ENCODE measurements around the gene C1QC.

Gene C1QC

GRCh38 chr1:22681556-22682276 is 38.3 kb downstream of the C1QC start:
- Histone ChIP-seq H3K4me1 (ENCODE audit: control insufficient read depth, insufficient read depth, low read length, unreplicated experiment) (no peaks in the 10 kb centered on the region), H3K27ac (ENCODE audit: low read depth, low read length) (no peak overlapping the region), H3K36me3 (ENCODE audit: insufficient read depth, low read length) (no peaks in the 10 kb centered on the region), H3K27me3 (ENCODE audit: insufficient read depth, low read length) (no peaks in the 10 kb centered on the region), H3K4me3 (ENCODE audit: low read depth, low read length) (no peak overlapping the region), H2AFZ (ENCODE audit: low read length, unreplicated experiment) (no peak overlapping the region), H3K79me2 (ENCODE audit: control insufficient read depth, insufficient read depth, low read length, unreplicated experiment) (no peaks in the 10 kb centered on the region)

- Histone ChIP-seq H3K4me1 (ENCODE audit: control insufficient read depth, insufficient read depth, low read length, unreplicated experiment) (no peaks in the 10 kb centered on the region), H3K27ac (ENCODE audit: low read depth, low read length) (no peak overlapping the region), H3K4me3 (ENCODE audit: low read depth, low read length) (no peak overlapping the region)
Measured at GRCh38 chr1:22683547-22683946, 40.1 kb downstream of the C1QC start.

GRCh38 chr1:22685591-22686059 is 42.2 kb downstream of the C1QC start:
- H3K79me2 ChIP-seq (ENCODE audit: control insufficient read depth, insufficient read depth, low read length, unreplicated experiment): no peaks in the 10 kb centered on the region
- H3K4me1 ChIP-seq (ENCODE audit: control insufficient read depth, insufficient read depth, low read length, unreplicated experiment): peaks cover 7% of the 10 kb centered on the region
- no peaks in the 10 kb centered on the region for H3K36me3 ChIP-seq (ENCODE audit: insufficient read depth, low read length)
- no peaks in the 10 kb centered on the region for H3K27me3 ChIP-seq (ENCODE audit: insufficient read depth, low read length)
- no peak overlapping the region for H2AFZ ChIP-seq (ENCODE audit: low read length, unreplicated experiment)
- no peak overlapping the region for H3K4me3 ChIP-seq (ENCODE audit: low read depth, low read length)
- H3K27ac ChIP-seq (ENCODE audit: low read depth, low read length): no peak overlapping the region

More at GRCh38 chr1:22683547-22683946, 40.1 kb downstream of the C1QC start:
- Histone ChIP-seq H3K27me3 (ENCODE audit: insufficient read depth, low read length) (no peaks in the 10 kb centered on the region), H2AFZ (ENCODE audit: low read length, unreplicated experiment) (no peak overlapping the region), H3K36me3 (ENCODE audit: insufficient read depth, low read length) (no peaks in the 10 kb centered on the region), H3K79me2 (ENCODE audit: control insufficient read depth, insufficient read depth, low read length, unreplicated experiment) (no peaks in the 10 kb centered on the region)

GRCh38 chr1:22687191-22687590 is 43.8 kb downstream of the C1QC start:
- Histone ChIP-seq H3K4me1 (ENCODE audit: control insufficient read depth, insufficient read depth, low read length, unreplicated experiment) (peaks cover 7% of the 10 kb centered on the region), H3K27me3 (ENCODE audit: insufficient read depth, low read length) (no peaks in the 10 kb centered on the region), H3K27ac (ENCODE audit: low read depth, low read length) (no peak overlapping the region), H2AFZ (ENCODE audit: low read length, unreplicated experiment) (no peak overlapping the region), H3K79me2 (ENCODE audit: control insufficient read depth, insufficient read depth, low read length, unreplicated experiment) (no peaks in the 10 kb centered on the region), H3K4me3 (ENCODE audit: low read depth, low read length) (no peak overlapping the region), H3K36me3 (ENCODE audit: insufficient read depth, low read length) (no peaks in the 10 kb centered on the region)

- Histone ChIP-seq H3K27ac (ENCODE audit: low read depth, low read length) (no peak overlapping the region), H3K79me2 (ENCODE audit: control insufficient read depth, insufficient read depth, low read length, unreplicated experiment) (no peaks in the 10 kb centered on the region), H2AFZ (ENCODE audit: low read length, unreplicated experiment) (no peak overlapping the region), H3K27me3 (ENCODE audit: insufficient read depth, low read length) (no peaks in the 10 kb centered on the region), H3K4me3 (ENCODE audit: low read depth, low read length) (no peak overlapping the region), H3K4me1 (ENCODE audit: control insufficient read depth, insufficient read depth, low read length, unreplicated experiment) (peaks cover 7% of the 10 kb centered on the region), H3K36me3 (ENCODE audit: insufficient read depth, low read length) (no peaks in the 10 kb centered on the region)
Measured at GRCh38 chr1:22688466-22688865, 45.0 kb downstream of the C1QC start.

- H3K27ac ChIP-seq (ENCODE audit: low read depth, low read length): no peak overlapping the region
- H3K36me3 ChIP-seq (ENCODE audit: insufficient read depth, low read length): no peaks in the 10 kb centered on the region
- no peak overlapping the region for H2AFZ ChIP-seq (ENCODE audit: low read length, unreplicated experiment)
Measured at GRCh38 chr1:22689505-22689904, 46.1 kb downstream of the C1QC start.

GRCh38 chr1:22691031-22691753 is 47.8 kb downstream of the C1QC start:
- Histone ChIP-seq H3K4me3 (ENCODE audit: low read depth, low read length) (no peak overlapping the region), H2AFZ (ENCODE audit: low read length, unreplicated experiment) (no peak overlapping the region), H3K79me2 (ENCODE audit: control insufficient read depth, insufficient read depth, low read length, unreplicated experiment) (no peaks in the 10 kb centered on the region), H3K27me3 (ENCODE audit: insufficient read depth, low read length) (no peaks in the 10 kb centered on the region), H3K27ac (ENCODE audit: low read depth, low read length) (no peak overlapping the region), H3K4me1 (ENCODE audit: control insufficient read depth, insufficient read depth, low read length, unreplicated experiment) (peaks cover 7% of the 10 kb centered on the region), H3K36me3 (ENCODE audit: insufficient read depth, low read length) (no peaks in the 10 kb centered on the region)

More at GRCh38 chr1:22689505-22689904, 46.1 kb downstream of the C1QC start:
- Histone ChIP-seq H3K4me3 (ENCODE audit: low read depth, low read length) (no peak overlapping the region), H3K27me3 (ENCODE audit: insufficient read depth, low read length) (no peaks in the 10 kb centered on the region), H3K4me1 (ENCODE audit: control insufficient read depth, insufficient read depth, low read length, unreplicated experiment) (peaks cover 7% of the 10 kb centered on the region), H3K79me2 (ENCODE audit: control insufficient read depth, insufficient read depth, low read length, unreplicated experiment) (no peaks in the 10 kb centered on the region)

GRCh38 chr1:22694172-22694571 is 50.7 kb downstream of the C1QC start:
- H3K27me3 ChIP-seq (ENCODE audit: insufficient read depth, low read length): no peaks in the 10 kb centered on the region
- no peak overlapping the region for H3K27ac ChIP-seq (ENCODE audit: low read depth, low read length)
- H3K4me3 ChIP-seq (ENCODE audit: low read depth, low read length): no peak overlapping the region
- H3K4me1 ChIP-seq (ENCODE audit: control insufficient read depth, insufficient read depth, low read length, unreplicated experiment): peaks cover 6% of the 10 kb centered on the region
- no peaks in the 10 kb centered on the region for H3K79me2 ChIP-seq (ENCODE audit: control insufficient read depth, insufficient read depth, low read length, unreplicated experiment)
- no peak overlapping the region for H2AFZ ChIP-seq (ENCODE audit: low read length, unreplicated experiment)
- H3K36me3 ChIP-seq (ENCODE audit: insufficient read depth, low read length): no peaks in the 10 kb centered on the region

GRCh38 chr1:22696610-22697009 is 53.2 kb downstream of the C1QC start:
- Histone ChIP-seq H3K27me3 (ENCODE audit: insufficient read depth, low read length) (no peaks in the 10 kb centered on the region), H2AFZ (ENCODE audit: low read length, unreplicated experiment) (no peak overlapping the region), H3K4me1 (ENCODE audit: control insufficient read depth, insufficient read depth, low read length, unreplicated experiment) (no peaks in the 10 kb centered on the region), H3K79me2 (ENCODE audit: control insufficient read depth, insufficient read depth, low read length, unreplicated experiment) (no peaks in the 10 kb centered on the region), H3K4me3 (ENCODE audit: low read depth, low read length) (no peak overlapping the region), H3K36me3 (ENCODE audit: insufficient read depth, low read length) (no peaks in the 10 kb centered on the region), H3K27ac (ENCODE audit: low read depth, low read length) (no peak overlapping the region)
